ENCODE results near the gene CEPT1.
A peak's percentile ranks its signal among the peaks of the same experiment; 100 is the strongest.
"Not testable (repeated sequence)": the region's sequence is repeated elsewhere in the genome, so short reads cannot be mapped to it uniquely, and the experiment has no call there.

The CEPT1 gene
- 45.9 to 57.3 reads per million in 2 donors for total RNA-seq

DNA sequence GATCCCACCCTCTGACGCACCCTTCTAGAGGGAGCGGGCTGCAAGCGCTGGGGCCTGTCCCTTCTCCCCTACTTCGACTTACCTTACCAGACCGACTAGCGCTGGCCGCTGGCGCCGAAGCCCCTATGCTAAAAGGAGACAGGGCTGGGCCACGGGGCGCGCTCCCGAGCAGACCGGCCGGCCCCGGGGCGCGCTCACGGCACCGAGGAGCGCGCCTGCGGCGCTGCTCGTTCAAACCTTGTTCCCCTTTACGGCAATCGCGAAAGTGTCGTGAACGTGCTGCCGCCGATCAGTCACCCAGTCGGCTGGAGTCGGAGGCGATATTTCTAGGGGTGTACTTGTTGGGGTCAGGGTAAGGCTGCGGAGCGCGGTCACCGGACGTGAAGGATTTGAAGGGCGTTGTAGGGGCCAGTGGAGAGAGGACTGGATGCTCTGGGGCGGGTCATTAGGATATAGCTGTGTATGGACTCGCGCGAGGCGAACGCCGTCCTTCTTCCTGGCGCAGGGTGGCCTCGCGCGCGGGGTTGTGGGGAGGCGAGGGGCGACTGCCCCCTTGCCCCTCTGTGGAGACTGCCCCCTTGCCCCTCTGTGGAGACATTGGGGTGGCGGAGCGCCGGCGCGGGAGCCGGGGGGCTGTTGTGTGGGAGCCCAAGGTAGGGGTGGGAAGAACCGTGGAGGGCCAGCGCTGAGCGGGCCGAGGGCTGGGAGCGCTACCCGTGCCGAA lies at the start of gene CEPT1, which contains the start of gene DRAM2:
TSS of gene CEPT1 (plus strand) at position 268 of the 724 bp plus-strand sequence. CDS start 7,492 bp downstream, outside the sequence.
TSS of gene DRAM2 (minus strand) at position 138 of the 724 bp plus-strand sequence. CDS start 8,539 bp downstream, outside the sequence.
- DNase-seq = peak; percentile 71

DNA sequence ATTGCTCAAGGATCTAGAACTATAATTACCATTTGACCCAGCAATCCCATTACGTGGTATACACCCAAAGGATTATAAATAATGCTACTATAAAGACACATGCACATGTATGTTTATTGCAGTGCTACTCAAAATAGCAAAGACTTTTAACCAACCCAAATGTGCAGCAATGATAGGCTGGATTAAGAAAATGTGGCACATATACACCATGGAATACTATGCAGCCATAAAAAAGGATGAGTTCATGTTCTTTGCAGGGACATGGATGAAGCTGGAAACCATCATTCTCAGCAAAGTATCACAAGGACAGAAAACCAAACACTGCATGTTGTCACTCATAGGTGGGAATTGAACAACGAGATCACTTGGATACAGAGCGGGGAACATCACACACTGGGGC lies 44.6 kb upstream of the CEPT1 start:
- not testable (repeated sequence) for DNase-seq

DNA sequence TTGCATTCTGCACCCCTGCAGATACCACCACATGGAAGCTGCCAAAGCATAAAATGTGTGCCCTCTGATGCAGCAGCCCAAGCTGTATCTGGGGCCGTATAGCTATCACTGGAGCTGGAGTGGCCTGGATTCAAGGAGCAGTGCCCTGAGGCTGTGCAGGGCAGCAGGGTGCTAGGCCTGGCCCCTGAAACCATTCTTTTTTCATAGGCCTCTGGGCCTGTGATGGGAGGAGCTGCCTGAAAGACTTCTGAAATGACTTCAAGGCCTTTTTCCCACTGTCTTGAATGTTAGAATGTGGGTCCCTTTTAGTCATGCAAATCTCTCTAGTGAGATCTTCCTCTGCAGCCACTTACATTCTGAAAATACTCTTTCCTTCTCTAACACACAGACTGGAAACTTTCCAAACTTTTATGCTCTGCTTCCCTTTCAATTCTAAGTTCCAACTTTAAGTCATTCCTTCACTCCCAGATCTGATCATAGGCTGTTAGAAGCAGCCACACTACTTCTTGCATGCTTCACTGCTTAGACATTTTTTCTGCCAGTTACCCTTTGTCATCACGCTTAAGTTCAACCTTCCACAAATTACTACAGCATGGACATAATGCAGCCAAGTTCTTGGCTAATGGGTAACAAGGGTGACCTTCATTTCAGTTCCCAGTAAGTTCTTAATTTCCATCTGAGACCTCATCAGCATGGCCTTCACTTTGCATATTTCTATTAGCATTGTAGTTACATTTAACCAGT lies 42.5 kb upstream of the CEPT1 start:
- no peak for DNase-seq

- no peak for DNase-seq
These were observed 40.7 kb upstream of the CEPT1 start for GRCh38 chr1:111099289-111099688.

DNA sequence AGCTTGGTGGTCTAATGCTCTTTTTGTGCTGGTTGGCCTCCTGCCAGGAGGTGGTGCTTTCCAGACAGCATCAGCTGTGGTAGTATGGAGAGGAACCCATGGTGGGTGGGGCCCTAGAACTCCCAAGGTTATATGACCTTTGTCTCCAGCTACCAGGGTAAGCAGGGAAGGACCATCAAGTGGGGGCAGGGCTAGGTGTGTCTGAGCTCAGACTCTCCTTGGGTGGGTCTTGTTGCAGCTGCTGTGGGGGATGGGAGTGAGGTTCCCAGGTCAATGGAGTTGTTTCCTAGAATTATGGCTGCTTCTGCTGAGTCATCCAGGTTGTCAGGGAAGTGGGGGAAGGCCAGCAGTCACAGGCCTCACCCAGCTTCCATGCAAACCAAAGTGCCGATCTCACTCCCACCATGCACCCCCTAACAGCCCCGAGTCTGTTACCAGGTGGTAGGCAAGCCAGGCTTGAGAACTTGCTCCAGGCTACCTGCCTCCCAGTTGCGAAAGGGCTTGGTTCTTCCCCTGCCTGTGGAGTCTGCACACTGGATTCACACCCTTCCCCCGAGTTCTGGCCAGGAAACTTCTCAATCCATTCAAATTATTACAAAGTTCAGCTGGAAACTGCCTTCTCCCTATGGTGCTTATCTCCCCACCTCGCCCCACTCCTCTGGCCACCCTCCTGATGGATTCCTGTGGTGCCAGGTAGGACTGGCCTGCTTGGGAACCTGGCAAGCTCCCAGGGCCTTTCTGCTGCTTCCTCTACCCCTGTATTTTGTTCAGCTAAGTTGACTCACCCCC lies 38.0 kb upstream of the CEPT1 start:
- DNase-seq = no peak

GRCh38 chr1:111104981-111105380 lies 35.0 kb upstream of the CEPT1 start:
- no peak for DNase-seq

DNA sequence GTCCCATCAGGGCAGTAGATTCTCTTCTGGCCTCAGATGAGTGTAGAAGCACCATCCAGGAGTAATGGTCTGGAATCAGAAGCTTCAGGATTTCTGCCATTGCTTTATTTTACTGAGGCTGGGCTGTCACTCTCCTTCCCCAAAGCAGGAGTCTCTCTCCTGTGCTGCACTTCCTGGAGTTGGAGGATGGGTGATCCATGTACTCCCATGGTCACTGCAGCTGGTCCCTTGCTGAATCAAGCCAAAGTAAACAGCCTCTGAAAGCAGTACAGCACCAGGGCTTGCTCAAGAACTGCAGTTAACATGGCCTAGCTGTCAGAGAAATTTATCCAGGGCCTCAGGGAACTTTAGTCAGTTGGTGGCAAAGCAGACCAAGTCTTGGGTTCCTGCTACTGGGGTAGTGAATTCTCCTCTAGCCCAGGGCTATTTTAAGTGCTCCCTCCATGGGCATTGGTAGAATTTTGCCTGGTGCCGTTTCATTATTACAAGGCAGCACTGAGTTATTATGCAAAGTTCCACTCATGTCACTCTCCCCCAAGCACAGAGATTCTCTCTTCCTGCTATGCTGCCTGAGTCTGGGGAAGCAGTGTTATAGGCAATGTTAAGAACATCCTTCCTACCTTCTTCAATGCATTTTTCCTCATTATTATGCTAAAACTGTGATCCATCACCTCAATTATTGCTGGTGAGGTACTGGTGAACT lies 29.7 kb upstream of the CEPT1 start:
- DNase-seq = no peak

DNA sequence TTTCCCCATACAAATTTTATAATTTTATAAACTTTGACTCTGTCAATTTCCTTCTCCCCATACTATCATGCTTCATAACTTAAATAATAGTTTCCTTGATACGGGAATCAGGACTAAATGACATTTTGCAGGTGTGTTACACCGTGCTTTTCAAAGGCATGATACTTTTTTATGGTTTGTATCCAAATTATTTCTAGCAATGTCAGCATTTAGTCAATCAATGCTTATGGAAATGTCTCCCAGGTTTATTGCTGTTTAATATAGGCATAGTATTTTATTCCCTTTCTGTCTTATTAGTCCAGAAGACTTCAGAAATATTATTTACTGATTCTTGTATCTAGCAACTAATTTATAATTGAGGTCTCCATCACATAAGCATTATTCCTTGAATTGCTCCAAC lies 23.5 kb upstream of the CEPT1 start:
- DNase-seq = no peak

- no peak for DNase-seq
These were observed 13.7 kb upstream of the CEPT1 start for GRCh38 chr1:111126354-111126753.

- no peak for DNase-seq
These were observed 11.9 kb upstream of the CEPT1 start for GRCh38 chr1:111127923-111128643.

DNA sequence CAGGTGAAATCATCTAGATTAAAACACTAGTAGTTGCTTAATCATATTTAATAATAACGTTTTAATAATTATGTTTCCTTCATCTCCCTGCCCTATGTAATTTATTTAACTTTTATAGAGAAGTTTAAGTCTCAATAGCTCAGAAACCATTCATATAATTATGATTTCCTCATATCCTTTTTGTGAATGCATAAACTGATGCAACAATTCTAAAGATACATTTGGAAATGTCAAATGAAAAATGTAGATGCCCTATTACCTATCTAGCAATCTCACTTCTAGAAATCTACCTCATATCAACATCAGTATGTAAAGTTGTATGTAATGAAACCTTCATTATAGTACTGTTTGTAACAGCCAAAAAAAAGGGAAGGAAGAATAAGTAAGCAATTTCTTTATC lies 10.6 kb upstream of the CEPT1 start:
- no peak for DNase-seq

DNA sequence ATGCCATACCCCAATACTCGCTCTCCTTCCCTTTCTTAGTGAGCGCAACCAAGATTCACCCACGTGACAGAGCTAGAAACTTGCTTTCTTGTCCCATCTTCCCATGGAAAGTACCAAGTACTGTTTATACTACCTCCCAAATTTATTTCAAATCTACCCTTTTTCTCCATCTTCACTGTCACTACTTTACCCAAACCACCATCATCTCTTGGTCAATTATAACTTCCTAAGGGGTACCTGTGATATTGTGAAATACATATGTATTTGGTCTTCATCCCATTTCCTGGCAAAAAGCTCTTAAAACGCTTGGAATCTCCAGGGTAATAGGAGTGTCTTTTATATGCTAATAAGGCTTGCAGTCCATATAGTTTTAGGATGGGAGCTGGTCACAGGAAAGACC lies 8.3 kb upstream of the CEPT1 start:
- no peak for DNase-seq

DNA sequence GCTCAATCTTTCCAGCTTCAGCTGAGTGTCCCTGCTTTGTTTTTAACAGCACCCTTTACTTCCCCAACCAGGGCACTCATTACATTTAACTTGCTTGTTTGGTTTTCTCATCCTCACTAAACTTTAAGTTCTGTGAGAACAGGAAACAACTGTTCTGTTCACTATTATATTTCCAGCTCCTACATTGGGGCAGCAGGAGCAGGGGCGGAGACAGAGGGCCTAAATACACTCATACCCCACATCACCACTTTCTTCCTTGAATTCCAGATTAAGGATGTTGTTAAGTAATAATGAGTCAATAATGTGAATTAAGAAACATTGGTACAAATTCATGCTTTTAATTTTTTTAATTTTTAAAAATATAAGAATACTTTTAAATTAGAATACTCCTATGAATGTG lies 6.2 kb upstream of the CEPT1 start:
- DNase-seq = no peak

DNA sequence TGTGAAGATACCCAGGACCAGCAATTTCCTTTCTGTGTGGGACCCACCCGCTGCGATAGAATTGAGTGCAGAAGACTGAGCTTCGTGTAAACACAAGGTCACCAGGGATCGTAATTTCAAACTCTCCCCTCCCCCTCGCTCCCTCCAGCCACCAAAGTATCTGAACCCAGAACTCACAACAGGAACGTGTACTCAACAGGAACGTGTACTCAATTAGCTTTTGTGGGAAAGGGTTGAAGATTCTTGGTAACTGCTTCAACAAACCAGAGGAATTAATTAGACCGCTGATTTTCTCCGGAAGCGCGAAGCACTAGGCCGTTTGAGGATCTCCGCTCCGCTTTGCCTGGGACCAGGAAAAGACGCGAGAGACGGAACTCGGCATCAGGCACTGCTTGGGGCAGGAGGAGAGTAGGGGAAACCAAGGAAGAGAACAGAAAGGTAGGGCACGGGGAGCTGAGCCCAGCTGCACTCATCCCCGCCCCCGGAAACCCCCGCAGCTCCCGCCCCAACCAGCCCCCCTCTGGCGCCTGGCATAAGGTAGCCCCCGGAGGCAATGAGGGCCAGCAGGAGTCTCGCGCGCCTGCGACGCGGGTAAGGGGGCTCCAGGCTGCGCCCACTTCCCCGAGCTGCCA lies 583 bp upstream of the CEPT1 start:
- DNase-seq = peak; percentile 63

- no peak for DNase-seq
These were observed 601 bp downstream of the CEPT1 start for GRCh38 chr1:111140680-111140967.

DNA sequence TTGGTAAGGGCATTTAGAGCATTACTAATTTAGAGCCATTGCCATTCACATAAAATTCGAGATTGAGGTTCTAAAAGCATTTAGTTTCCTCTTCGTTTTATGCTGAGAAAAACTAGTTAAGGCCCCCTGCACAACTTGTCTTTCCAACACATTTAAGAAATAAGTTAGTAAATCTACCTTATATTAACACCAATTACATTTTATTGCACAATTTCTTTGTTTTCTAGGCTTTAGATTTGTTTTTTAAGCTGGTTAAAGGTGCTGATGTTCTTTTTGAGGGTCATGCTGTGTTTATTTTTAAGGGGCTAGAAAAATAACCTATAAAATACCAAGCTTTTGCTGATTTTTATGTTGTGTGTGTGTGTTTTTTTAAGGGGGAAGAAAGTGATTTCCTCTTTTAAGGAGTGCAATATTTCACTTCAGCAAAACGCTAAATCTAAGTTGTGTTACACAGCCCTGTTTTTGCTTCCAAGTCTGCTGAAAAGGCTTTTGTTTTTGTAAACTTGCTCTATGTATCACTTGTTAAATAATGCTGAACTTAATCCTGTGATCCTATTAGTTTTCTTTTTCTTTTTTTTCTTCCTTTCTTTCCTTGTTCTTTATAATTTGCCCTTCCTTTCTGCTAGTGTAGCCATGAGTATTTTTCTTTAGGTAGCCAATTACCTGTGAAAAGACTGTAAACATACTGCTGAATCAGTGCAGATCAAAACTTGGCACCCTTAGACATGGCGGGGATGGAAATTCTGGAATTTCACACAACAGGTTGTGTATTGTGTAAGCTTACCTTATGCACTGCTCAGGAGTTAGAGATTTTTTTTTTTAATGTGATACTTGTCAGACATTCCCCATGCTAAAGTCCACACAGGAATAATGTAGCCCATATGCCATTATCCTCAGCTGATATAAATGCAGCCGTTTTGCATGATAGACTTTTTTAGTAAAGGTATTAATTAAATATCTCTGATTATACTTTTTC lies 1.5 kb downstream of the CEPT1 start:
- DNase-seq = no peak

DNA sequence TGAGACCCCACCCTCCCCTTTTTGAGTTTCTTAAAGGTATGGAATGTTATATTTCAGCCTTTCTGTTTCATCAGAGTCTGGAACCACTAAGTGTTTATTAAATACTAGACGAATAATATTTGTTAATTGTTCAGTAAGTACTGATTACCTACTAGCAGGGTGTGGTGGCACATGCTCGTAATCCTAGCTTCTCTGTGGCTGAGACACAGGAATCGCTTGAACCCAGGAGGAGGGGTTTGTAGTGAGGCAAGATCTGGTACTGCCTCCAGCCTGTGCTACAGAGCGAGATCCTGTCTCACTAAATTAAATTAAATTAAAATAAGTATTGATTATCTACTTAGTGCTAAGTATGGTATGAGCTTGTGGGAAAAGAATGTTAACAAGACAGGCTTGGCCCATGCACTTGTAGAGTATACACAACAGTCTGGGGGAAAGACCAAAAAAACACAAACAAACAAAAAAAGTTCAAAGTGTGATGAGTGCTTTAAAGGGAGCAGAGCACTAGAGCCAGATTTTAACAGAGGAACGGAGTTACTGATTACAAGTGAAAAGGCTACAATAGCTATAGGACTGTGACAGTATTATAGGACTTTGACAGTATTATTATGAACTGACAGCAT lies 2.4 kb downstream of the CEPT1 start:
- no peak for DNase-seq

DNA sequence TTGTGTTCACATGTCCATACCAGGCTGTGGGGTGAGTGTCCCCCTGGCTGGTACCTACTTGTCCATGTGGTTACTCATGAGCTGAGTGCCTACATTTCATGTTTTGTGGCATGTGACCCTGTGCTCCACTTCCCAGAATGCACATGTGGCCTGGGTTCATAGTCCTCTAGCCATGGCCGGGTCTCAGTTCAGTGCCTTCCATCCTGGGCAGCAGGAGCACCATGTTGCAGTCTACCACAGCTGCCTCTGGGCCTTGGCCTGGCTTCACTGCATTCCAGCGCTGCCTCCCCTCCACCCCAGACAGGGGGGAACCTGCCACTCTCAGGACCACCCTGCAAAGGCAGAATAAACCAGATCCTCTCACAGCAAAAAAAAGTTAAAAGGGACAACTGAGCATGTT lies 5.5 kb downstream of the CEPT1 start:
- DNase-seq = no peak

- no peak for DNase-seq
These were observed 6.1 kb downstream of the CEPT1 start for GRCh38 chr1:111145963-111146768.

All from activated gamma-delta T cell (primary cell).